ENCODE results near the gene DPYD.

GRCh38 chr1:97145321-97145956 lies 775.4 kb downstream of the DPYD start:
- TF ChIP-seq CTCF (IDR thresholded peaks at IDR 0.05) (no peak), ZFX (IDR thresholded peaks at IDR 0.05; ENCODE audit: borderline replicate concordance) (no peak)
